Cardiac fibroblast (primary cell): ENCODE results near the gene FGF6.

Experiments
- DNase-seq, 2 donors: peaks; one replicate each; pipeline versions ENCODE4 v3.0.0 to v3.0.0-alpha.2; 2010; ENCODE audit warnings: low read depth in 2 of 2
- H3K4me3 ChIP-seq, 2 donors: replicated peaks in 1 of 2; 1 replicate in 1 of 2; 2 replicates in 1 of 2; pipeline ENCODE4 v1.5.1; 2011; ENCODE audit warnings: low read depth in 2 of 2, low read length in 2 of 2, mild to moderate bottlenecking in 2 of 2, moderate library complexity in 1 of 2
- CTCF ChIP-seq: IDR thresholded peaks from one replicate; pipeline ENCODE4 v1.5.1; 2011; ENCODE audit warnings: low read depth, mild to moderate bottlenecking, low read length, inconsistent platforms

Gene FGF6

GRCh38 chr12:4439736-4440135 is 5.9 kb downstream of the FGF6 start:
- no peak for DNase-seq
- TF ChIP-seq CTCF, result no peak
- H3K4me3 ChIP-seq, result no peak overlapping the region

- DNase-seq, result no peak
- TF ChIP-seq CTCF, result no peak
- no peak overlapping the region for H3K4me3 ChIP-seq
Measured at GRCh38 chr12:4438834-4439596, 6.6 kb downstream of the FGF6 start.

- TF ChIP-seq CTCF, result no peak
- DNase-seq, result no peak
- H3K4me3 ChIP-seq, result no peak overlapping the region
Measured at GRCh38 chr12:4435537-4435936, 10.1 kb downstream of the FGF6 start.

GRCh38 chr12:4434706-4435425 is 10.7 kb downstream of the FGF6 start:
- DNase-seq, result no peak
- H3K4me3 ChIP-seq, result no peak overlapping the region
- no peak for TF ChIP-seq CTCF

GRCh38 chr12:4434301-4434700 is 11.3 kb downstream of the FGF6 start:
- DNase-seq, result no peak

GRCh38 chr12:4433745-4434058 is 11.9 kb downstream of the FGF6 start:
- no peak for DNase-seq
- no peak overlapping the region for H3K4me3 ChIP-seq
- TF ChIP-seq CTCF, result no peak

More at GRCh38 chr12:4434301-4434700, 11.3 kb downstream of the FGF6 start:
- no peak for TF ChIP-seq CTCF
- H3K4me3 ChIP-seq, result no peak overlapping the region
